Measurements from ENCODE around the gene CYP1A1. TPM values are rescaled to one million over a fixed set of nuclear protein-coding genes. Genes with fewer than 3 reads are reported as not detected.

Gene CYP1A1
- total RNA-seq, 1 experiment from 2014 or later = 3.4 TPM

- Mint-ChIP-seq H3K27ac (ENCODE audit: unreplicated experiment) (peak overlapping the region; percentile 99), H3K27me3 (ENCODE audit: unreplicated experiment) (peaks cover 16% of the 10 kb centered on the region), H3K9me3 (ENCODE audit: low read depth, unreplicated experiment) (no peaks in the 10 kb centered on the region), H3K4me3 (ENCODE audit: low read depth, unreplicated experiment) (peak overlapping the region; percentile 98), H3K4me1 (ENCODE audit: low read depth, unreplicated experiment) (peaks cover 10% of the 10 kb centered on the region), H3K36me3 (ENCODE audit: insufficient read depth, unreplicated experiment) (peaks cover 22% of the 10 kb centered on the region)
- no peak for DNase-seq
- TF ChIP-seq CTCF (IDR thresholded peaks at IDR 0.05; ENCODE audit: unreplicated experiment) = no peak
- CTCF ChIA-PET = interaction anchor here (0.6 kb wide), 2 partner anchors 15 to 16 kb away, joined by 4 to 8 read pairs; no protein-coding TSS in a partner anchor
- intact Hi-C loops (cut with micrococcal nuclease; ENCODE audit: unreplicated experiment) = no loop called here
- BruUV-seq (replicated peaks) = no TSS peak
Measured at GRCh38 chr15:74696808-74697207, 28.5 kb downstream of the CYP1A1 start.

- Mint-ChIP-seq H3K27ac (ENCODE audit: unreplicated experiment) (peak overlapping the region; percentile 99), H3K4me3 (ENCODE audit: low read depth, unreplicated experiment) (peak overlapping the region; percentile 98), H3K4me1 (ENCODE audit: low read depth, unreplicated experiment) (peaks cover 10% of the 10 kb centered on the region), H3K9me3 (ENCODE audit: low read depth, unreplicated experiment) (no peaks in the 10 kb centered on the region), H3K27me3 (ENCODE audit: unreplicated experiment) (peaks cover 11% of the 10 kb centered on the region), H3K36me3 (ENCODE audit: insufficient read depth, unreplicated experiment) (peaks cover 22% of the 10 kb centered on the region)
- no peak for DNase-seq
- CTCF ChIA-PET = interaction anchor here (0.6 kb wide), 1 partner anchor 16 kb away, joined by 4 read pairs; no protein-coding TSS in a partner anchor
- TSS peak; percentile 98 for BruUV-seq (replicated peaks)
- intact Hi-C loops (cut with micrococcal nuclease; ENCODE audit: unreplicated experiment) = no loop called here
- no peak for TF ChIP-seq CTCF (IDR thresholded peaks at IDR 0.05; ENCODE audit: unreplicated experiment)
Measured at GRCh38 chr15:74696398-74696729, 29.0 kb downstream of the CYP1A1 start.

GRCh38 chr15:74695597-74696397 lies 29.5 kb downstream of the CYP1A1 start, which contains the start of gene EDC3:
EDC3 (minus strand) TSS chr15:74696024; CDS start chr15:74675124, 20,900 bp downstream.
- CTCF ChIA-PET = interaction anchor here (0.6 kb wide), 1 partner anchor 15 kb away, joined by 4 read pairs; no protein-coding TSS in a partner anchor
- TF ChIP-seq CTCF (IDR thresholded peaks at IDR 0.05; ENCODE audit: unreplicated experiment) = no peak
- H3K27ac Mint-ChIP-seq (ENCODE audit: unreplicated experiment) = peak within 1 kb of the TSS; percentile 99
- intact Hi-C loops (cut with micrococcal nuclease; ENCODE audit: unreplicated experiment) = no loop called here
- no TSS peak for BruUV-seq (replicated peaks)
- peaks cover 22% of the 10 kb centered on the region for H3K36me3 Mint-ChIP-seq (ENCODE audit: insufficient read depth, unreplicated experiment)
- no peaks in the 10 kb centered on the region for H3K9me3 Mint-ChIP-seq (ENCODE audit: low read depth, unreplicated experiment)
- peak; percentile 91 for DNase-seq
- H3K4me3 Mint-ChIP-seq (ENCODE audit: low read depth, unreplicated experiment) = peak within 1 kb of the TSS; percentile 98
- peaks cover 6% of the 10 kb centered on the region for H3K27me3 Mint-ChIP-seq (ENCODE audit: unreplicated experiment)
- H3K4me1 Mint-ChIP-seq (ENCODE audit: low read depth, unreplicated experiment) = peaks cover 10% of the 10 kb centered on the region

- CTCF ChIA-PET = no interaction called here
- intact Hi-C loops (cut with micrococcal nuclease; ENCODE audit: unreplicated experiment) = loop anchor here (5.0 kb wide), 1 partner anchor 50 kb away; no protein-coding TSS in a partner anchor
- H3K4me3 Mint-ChIP-seq (ENCODE audit: low read depth, unreplicated experiment) = no peak overlapping the region
- no peaks in the 10 kb centered on the region for H3K27me3 Mint-ChIP-seq (ENCODE audit: unreplicated experiment)
- no TSS peak for BruUV-seq (replicated peaks)
- no peak for DNase-seq
- peaks cover 7% of the 10 kb centered on the region for H3K9me3 Mint-ChIP-seq (ENCODE audit: low read depth, unreplicated experiment)
- H3K27ac Mint-ChIP-seq (ENCODE audit: unreplicated experiment) = no peak overlapping the region
- H3K4me1 Mint-ChIP-seq (ENCODE audit: low read depth, unreplicated experiment) = peaks cover 10% of the 10 kb centered on the region
- H3K36me3 Mint-ChIP-seq (ENCODE audit: insufficient read depth, unreplicated experiment) = peaks cover 22% of the 10 kb centered on the region
- no peak for TF ChIP-seq CTCF (IDR thresholded peaks at IDR 0.05; ENCODE audit: unreplicated experiment)
Measured at GRCh38 chr15:74692327-74692726, 33.0 kb downstream of the CYP1A1 start.
